ENCODE data around the gene PDCD1.
"Not testable (repeated sequence)": the region's sequence is repeated elsewhere in the genome, so short reads cannot be mapped to it uniquely, and the experiment has no call there.

The PDCD1 gene

DNA sequence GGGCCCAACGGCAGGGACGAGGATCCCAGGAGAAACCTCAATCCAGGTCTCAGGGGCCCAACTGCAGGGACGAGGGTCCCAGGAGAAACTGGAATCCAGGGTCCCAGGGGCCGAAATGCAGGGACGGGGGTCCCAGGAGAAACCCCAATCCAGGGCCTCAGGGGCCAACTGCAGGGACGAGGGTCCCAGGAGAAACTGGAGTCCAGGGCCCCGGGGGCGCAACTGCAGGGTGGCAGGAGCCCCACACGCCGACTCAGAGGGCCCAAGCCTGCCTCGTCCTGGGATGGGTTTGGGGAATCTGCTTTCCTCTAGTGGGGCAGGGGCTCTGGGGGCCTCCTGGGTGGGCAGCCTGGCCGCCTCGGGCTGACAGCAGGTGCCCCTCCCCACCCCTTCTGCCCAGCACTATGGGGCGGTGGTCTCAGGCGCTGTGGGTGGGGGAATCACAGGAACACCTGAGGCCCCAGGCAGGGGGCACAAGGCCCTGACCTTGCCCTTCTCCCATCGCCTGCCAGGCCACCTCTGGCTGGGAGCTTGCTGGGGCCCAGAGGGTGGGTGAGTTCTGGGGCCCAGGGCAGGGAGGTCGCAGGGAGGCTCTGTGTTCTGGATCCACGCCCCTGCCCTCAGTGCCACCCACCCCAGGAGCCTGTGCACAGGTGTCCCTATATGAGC, 18.0 kb upstream of the PDCD1 start:
- no peak for DNase-seq

DNA sequence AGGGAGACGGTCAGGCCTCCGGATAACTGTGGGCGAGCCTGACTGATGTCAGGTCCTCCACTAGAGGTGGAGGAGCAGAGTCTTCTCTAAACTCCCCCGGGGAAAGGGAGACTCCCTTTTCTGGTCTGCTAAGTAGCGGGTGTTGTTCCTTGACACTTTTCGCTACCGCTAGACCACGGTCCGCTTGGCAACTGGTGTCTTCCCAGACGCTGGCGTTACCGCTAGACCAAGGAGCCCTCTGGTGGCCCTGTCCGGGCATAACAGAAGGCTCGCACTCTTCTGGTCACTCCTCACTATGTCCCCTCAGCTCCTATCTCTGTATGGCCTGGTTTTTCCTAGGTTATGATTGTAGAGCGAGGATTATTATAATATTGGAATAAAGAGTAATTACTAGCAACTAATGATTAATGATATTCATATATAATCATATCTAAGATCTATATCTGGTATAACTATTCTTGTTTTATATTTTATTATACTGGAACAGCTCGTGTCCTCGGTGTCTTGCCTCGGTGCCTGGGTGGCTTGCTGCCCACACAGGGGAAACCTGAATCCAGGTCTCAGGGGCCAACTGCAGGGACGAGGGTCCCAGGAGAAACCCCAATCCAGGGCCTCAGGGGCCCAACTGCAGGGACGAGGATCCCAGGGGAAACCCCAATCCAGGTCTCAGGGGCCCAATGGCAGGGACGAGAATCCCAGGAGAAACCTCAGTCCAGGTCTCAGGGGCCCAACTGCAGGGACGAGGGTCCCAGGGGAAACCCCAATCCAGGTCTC, 17.2 kb upstream of the PDCD1 start:
- not testable (repeated sequence) for DNase-seq

DNA sequence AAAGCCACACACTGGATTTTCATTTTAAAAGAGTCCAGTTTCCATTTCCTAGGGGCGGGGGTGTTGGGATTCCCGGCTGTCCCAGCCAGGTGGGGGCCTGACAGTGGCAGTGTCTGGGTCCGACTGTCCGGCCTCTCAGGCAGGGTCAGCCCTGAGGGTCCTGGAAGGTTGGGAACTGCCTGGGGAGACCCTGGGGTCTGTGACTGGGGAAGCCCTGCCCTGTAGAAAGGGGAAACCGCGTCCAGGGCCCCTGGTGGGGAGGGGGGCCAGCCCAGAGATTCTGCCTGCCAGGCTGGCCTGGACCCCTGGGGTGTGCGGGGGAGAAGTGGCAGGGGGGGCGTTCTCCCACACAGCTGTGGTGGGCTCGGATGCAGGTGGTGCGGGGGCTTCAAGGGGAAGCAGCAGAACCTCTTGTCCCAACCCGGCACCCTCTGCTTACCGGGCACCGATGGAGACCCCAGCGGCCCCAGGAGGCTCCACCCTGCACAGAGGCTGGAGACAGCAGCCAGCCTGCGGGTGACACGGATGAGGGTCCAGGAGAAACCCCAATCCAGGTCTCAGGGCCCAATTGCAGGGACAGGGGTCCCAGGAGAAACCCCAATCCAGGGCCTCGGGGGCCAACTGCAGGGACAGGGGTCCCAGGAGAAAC, 15.7 kb upstream of the PDCD1 start:
- no peak for DNase-seq

DNA sequence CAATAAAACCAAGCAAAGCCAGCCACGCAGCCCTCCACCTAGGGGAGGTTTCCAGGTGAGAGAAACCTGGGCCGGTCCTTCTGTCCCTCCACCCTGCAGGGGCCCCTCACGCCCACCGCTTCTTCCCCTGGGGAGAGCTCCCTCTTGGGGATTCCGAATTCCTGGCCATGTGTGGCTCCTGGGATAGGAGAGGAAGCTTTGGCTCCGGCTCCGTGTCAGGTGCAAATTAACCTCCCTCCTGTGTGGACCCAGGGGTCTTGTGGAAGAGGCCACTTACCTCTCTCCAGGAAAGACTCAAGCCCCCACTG, 15.1 kb upstream of the PDCD1 start:
- DNase-seq, result no peak

DNA sequence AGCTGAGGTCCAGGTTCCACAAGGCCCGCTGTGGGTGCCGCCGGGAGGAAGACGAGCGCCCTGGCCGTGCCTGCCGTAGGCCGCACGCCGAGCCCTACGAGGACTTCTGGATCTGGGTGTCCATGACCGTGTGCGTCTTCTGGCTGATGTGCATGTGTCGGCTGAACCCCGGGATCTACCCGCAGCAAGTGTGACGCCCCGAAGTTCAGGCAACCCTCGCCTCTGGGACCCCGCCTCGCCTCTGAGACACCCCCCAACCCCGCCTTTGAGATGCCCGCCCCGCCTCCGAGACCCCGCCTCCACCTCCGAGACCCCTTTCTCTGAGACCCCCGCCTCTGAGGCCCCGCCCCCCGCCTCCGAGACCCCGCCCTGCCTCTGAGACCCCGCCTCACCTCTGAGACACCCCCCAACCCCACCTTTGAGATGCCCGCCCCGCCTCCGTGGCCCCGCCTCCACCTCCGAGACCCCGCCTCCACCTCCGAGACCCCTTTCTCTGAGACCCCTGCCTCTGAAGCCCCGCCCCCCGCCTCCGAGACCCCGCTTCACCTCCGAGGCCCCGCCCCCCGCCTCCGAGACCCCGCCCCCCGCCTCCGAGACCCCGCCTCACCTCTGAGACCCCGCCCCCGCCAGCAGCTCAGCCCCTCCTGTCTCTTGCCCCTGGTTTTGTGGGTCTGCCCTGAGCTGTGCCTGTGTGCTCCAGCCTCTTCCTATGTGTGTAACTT, 14.5 kb upstream of the PDCD1 start:
- DNase-seq, result no peak

DNA sequence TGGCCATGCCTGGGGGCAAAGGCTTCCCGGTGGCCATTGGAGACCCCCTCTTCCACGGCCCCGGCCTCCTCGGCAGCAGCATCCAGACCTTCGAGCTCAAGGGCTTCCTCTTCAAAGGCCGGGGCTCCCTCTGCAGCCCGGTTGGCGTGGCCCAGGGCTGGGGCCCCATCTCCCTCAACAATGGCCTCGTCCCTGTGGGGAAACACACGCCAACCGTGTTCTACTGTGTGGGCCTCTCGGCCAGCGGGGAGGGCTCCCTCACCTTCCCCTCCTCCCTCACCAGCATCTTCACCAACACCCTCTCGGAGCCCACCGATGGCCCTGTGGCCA, 13.6 kb upstream of the PDCD1 start:
- DNase-seq, result no peak

DNA sequence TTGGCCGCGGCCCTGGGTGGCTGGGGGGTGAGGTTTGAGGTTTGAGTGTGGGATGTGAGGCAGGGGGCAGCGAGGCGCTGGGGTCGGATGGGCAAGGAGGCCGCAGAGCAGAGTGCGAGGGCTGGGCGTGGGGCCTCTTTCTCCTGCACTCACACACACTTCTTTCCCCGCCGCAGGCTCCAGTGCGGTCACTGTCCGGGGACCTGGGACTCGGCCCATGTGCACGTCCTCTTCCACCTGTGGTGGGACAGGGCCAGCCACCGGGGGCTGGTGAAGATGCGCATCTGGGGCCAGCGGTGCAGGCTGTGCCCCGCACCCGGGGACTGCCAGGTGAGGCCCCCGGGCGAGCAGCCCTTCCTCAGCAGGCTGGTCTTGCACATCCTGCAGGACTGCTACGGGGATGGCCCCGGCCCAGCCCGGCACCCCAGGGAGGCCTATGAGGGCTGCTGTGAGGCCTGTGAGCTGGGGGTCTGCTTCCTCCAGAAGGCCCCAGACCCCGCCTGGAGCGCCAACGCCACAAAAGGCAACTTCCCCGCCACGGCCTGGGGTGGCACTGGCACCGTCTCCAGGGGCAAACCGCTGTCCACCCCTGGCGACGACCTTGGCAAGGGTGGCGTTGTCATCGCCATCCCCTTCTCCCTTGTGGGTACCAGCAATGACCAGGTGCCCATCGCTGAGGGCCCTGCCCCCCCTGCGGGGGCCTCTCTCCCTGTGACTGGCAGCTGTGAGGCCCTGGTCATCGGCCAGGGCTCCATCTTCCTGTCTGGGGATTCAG, 13.0 kb upstream of the PDCD1 start:
- no peak for DNase-seq

DNA sequence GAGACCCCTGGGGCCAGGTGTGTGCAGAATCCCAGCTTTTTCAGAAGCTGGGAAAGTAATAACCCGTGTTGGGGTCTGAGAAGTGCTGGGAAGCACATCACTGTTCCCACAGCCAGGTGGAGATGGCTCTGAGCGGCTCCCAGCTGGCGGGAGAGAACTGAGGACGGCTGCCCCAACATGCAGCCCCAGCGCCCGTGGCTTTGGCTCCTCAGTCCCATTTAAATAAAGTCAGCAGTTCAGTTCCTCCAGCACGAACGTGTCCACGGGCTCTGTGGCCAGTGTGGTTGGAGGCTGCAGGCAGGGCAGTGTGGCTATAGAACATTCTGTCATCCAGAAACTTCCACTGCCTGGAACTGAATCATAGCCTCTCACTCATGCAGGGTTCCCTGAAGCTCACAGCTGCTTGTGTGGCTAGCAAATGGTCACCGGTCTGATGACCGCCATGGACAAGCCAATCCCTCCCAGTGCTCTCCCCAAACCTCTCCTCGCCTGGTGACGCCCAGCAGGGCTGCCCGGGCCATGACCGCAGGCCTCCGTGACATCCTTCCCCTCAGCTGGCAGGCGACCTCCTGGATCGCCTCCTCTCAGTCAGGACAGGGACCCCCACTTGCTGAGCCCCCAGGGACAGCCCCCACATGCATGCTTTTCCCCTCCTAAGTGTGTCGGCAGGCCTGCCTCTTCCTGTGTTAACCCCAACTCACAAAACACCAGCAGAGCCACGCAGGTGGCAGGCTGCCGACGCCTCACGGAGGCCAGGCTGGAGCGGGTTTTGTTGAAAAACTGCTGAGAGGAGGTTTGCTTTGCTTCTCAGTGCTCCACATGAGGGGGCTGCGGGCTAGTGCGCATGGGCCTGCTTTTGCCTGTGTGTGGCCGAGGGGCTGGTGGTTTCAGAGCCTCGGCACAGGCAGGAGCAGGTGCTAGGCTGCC, 12.2 kb upstream of the PDCD1 start:
- no peak for DNase-seq

DNA sequence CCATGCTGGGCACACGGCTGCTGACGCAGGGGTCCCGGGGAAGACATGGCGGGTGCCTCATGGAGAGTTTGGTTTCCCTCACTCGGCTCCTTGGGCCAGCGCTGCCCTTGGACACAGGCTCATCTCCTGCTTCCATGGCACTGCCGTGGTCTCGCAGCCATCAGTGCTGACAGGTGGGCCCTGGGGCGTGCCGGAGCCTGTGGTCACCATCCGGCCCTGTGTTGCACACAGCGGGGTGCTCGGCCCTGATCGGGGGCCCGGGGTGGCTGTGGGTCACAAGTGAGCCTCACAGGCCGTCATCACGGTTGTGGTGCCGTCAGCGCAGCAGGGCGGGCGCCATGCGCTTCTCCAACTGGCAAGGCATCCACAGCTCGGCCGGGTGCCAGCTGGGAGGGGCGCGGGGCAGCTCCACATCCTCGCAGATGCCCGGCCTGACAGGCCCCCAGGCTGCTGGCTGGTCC, 11.4 kb upstream of the PDCD1 start:
- no peak for DNase-seq

DNA sequence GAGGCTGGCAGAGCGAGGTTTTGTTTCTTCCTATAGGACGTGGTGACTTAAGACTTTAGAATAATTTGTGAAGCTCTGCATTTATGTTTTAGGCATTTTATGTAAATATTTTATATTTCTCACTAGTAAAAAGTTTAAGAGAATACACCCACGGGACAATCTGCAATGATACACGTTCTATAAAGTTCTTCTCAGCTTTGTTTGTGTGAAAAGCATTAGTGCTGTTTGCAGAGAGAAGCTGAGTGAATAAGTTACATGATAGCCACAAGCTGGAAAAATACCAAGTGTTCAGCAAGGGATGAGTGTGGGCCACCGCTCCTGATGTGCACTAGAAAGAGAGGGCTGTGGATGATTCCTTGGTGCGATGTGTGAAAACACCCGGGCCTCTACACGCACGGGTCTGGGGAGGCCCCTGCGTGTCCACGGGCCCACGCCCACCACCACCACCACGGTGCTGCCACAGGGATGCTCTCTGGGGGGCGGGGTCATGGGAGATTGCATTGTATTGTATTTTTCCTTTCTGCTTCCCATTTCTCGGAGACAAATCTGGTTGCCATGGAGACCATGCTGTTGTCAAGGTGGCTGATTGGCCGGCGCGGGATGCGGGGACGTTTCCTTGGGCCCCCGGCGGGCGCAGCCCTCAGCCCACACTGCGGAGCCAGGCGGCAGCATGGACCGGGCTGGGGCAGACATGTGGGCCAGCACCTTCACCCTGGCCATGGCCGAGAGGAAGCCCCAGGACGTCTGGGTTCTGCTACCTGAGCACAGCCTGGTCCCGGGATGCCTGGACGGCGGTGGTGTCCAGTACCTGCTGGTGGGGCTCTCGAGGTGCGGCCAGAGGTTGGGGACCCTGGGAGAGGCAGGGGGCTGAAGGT, 10.6 kb upstream of the PDCD1 start, which contains the start of gene RTP5:
RTP5 (plus strand) TSS at position 643 of the 875 bp plus-strand sequence; CDS start at position 671, 28 bp downstream.
- DNase-seq, result no peak

DNA sequence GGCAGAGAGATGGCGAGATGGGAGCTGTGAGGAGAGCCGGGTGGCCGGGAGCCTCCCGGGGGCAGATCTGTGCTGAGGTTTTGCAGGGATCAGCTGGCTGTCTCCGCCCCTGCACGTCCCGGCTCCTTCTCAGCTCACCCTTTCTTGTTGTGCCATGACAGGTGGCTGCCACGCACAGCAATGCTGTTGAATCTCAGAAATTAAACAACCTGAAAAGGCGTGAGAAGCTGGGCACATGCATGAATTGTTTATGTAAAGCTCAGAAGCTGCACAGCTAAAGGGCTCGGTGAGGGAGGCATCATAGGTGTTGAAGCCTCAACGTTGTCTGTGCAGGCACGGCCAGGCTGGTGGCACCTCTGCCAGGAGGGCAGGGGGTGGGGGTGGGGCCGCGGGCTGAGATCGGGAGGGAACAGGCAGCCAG, 10.0 kb upstream of the PDCD1 start:
- no peak for DNase-seq

DNA sequence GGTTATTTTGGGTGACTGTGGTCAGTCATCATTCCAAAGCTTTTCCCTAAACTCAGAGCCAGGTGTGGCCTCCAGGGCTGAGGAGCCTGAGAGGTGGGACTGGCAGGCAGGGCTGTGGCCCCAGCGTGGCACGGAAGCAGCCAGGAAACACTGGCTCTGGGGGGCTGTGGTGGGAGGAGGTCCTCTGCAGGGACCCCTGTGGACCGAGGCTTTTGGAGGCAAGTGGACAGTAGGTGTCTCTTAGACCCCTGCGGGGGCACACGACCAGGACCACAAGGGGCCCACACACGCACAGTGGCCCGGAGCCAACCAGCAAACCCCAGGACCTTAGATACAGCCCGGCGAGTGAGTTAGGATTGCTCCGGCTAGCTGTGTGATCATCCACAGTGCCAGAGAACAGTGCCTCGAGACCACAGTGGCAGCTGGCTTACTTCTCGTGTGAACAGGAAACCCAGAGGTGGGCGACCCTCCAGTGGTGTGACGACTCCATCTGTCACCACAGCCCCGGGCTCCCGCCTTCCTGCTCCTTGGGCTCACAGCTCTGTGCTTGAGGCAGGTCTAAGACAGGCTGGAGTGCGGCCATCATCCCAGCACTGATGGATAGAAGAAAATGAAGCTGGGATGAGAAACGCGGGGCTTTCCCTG, 9.2 kb upstream of the PDCD1 start:
- DNase-seq, result no peak

DNA sequence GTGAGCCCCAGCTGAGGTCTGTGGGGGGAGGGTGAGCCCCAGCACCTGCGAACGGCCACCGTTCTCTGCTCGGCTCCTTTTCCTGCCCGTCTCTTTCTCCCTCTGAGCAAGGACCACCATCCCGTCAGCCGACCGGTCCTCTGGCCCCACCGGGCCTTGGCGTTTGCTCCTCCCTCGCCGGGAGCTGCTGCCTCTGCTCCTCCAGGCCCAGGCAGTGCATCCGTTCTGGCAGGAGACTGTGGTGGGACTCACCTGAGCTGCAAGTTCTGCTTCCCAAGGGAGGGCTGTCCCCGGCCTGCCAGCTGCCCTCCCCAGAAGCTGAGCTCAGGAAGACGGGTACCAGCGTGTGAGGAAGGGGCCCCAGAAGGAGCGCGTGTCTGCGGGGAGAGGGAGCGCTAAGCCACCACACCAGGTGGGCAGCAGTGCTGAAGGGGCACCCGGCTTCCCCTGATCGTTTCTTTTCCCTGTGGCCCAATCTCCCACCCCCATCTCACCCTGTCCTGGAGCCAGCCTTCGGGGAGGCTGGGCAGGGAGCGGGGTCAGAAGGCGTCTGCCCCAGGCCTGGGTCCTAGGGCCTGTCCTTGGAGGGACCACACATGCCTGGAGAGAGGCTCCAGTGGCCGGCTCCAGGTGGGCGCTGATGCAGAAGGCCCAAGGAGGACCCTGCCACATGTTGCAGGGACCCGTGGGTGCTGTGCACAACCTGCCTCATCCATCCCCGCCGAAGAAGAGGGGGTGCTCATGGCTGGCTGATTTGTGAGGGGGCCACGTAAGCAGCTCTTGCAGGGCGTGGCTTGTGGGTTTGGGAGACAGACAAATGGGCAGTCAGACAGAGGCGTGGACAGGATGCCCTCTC, 8.3 kb upstream of the PDCD1 start:
- DNase-seq, result no peak

DNA sequence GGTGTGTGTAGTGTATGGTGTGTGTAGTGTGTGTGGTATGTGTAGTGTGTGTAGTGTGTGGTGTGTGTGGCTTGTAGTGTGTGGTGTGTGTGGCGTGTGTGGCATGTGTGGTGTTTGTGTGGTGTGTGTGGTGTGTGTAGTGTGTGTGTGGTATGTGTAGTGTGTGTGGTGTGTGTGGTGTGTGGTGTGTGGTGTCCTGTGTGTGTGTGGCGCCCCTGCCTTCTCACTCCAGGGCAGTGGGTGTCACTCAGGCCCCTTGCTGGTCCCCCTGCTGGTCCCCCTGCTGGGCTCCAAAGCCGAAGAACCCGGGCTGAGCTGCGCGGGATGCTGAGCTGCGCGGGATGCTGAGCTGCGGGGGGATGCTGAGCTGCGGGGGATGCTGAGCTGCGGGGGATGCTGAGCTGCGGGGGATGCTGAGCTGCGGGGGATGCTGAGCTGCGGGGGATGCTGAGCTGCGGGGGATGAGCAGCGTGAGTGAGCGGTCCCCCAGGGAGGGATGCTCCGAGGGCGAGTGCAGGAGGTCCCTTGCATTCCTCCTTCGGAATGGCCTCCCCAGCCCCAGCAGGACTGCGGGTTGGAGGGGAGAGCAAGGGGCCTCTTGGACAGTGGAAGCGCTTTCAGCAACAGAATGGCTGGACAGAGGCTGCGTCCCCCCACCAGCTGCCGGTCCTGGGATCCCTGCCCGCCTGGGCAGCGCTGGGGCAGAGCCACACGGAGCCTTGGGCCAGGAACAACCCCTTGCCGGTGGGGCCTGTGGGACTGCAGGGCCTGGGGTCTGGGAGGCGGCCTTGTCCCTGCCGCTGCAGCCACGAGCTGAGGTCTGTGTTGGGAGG, 7.5 kb upstream of the PDCD1 start:
- no peak for DNase-seq

DNA sequence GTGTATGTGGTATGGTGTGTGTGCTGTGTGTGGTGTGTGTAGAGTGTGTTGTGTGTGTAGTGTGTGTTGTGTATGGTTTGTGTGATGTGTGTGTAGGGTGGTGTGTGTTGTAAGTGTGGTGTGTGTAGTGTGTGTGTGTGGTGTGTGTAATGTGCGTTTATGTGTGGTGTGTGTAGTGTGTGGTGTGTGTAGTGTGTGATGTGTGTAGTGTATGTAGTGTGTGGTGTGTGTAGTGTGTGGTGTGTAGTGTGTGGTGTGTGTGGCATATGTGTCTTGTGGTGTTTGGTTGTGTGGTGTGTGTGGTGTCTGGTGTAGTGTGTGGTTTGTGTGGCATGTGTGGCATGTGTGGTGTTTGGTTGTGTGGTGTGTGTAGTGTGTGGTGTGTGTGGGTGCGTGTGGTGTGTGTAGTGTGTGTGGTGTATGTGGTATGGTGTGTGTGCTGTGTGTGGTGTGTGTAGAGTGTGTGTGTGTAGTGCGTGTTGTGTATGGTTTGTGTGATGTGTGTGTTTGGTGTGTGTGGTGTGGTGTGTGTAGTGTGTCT, 6.8 kb upstream of the PDCD1 start:
- no peak for DNase-seq

DNA sequence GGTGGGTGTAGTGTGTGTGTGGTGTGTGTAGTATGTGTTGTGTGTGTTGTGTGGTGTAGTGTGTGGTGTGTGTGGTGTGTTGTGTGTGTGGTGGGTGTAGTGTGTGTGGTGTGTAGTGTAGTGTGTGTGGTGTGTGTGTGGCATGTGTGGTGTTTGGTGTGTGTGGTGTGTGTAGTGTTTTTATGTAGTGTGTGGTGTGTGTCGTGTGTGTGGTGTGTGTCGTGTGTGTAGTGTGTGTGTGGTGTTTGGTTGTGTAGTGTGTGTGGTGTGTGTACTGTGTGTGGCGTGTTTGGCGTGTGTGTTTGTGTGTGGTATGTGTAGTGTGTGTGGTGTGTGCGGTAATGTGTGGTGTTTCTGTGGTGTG, 6.1 kb upstream of the PDCD1 start:
- DNase-seq, result no peak

DNA sequence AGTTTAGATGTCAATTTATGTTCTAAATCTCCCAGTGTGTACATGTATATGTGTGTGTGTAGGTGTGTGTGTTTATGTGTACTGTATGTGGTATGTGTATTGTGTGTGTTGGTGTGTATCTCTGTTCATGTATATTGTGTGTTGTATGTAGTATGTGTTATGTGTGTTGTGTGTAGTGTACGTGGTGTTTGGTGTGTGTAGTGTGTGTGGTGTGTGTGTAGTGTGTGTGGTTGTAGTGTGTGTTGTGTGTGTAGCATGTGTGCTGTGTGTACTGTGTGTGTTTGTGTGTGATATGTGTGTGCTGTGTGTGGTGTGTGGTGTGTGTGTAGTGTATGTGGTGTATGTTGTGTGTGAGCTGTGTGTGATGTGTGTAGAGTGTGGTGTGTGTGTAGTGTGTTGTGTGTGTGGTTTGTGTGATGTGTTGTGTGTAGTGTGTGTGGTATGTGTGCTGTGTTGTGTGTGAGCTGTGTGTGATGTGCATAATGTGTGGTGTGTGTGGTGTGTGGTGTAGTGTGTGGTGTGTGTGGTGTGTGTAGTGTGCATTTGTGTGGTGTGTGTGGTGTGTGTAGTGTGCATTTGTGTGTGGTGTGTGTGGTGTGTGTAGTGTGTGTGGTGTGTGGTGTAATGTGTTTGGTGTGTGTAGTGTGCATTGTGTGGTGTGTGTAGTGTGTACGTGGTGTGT, 5.6 kb upstream of the PDCD1 start:
- no peak for DNase-seq
